Measurements from ENCODE around the gene TANGO2. TPM values are rescaled to one million over a fixed set of nuclear protein-coding genes. Genes with fewer than 3 reads are reported as not detected.

Gene TANGO2
- total RNA-seq, 1 donor from 2014 or later: 44.2 TPM

DNA sequence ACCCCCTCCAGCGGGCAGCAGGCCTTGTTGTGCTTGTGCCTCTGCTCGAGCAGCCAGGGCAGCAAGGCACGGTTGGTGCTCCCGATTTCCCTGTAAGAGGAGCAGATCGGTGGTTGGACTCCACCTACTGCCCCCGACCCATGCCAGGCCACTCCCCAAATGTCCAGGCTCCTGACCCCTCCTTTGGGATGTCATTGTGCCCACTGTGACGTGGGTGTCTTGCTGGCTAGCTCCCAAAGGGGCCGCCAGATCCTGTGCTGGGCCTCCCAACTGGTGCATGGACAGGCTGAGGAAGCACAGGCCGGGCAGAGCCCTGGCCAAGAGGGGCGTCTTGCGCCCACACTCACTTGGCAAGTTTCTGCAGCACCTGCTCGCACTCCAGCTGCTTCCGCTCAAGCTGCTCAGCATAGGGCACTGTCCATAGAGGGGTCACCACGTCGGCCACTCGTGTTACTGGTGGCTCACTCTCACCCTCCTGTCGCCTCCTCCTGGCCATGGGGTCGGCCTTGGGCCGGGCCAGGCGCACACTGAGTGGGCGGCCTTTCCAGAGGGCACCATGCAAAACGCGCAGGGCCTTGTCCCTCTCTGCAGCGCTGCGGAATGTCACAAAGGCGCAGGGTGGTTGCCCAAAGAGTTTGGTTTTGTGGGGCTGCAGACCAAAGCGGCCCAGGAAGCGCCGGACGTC lies 94.9 kb downstream of the TANGO2 start, which contains the start of gene RANBP1:
TSS of gene RANBP1 (plus strand) at position 414 of the 685 bp plus-strand sequence. CDS start at position 495, 81 bp downstream.
- no peak for DNase-seq (ENCODE audit: low read depth)
- no peaks in the 10 kb centered on the region for H3K27me3 ChIP-seq (ENCODE audit: control insufficient read depth, insufficient read depth, low read length)
- peaks cover 38% of the 10 kb centered on the region for H3K36me3 ChIP-seq (ENCODE audit: control insufficient read depth, insufficient read depth, low read length)
- H3K4me3 ChIP-seq (ENCODE audit: low read depth, low read length): peak within 1 kb of the TSS; percentile 97
- TF ChIP-seq, protein P1, sequence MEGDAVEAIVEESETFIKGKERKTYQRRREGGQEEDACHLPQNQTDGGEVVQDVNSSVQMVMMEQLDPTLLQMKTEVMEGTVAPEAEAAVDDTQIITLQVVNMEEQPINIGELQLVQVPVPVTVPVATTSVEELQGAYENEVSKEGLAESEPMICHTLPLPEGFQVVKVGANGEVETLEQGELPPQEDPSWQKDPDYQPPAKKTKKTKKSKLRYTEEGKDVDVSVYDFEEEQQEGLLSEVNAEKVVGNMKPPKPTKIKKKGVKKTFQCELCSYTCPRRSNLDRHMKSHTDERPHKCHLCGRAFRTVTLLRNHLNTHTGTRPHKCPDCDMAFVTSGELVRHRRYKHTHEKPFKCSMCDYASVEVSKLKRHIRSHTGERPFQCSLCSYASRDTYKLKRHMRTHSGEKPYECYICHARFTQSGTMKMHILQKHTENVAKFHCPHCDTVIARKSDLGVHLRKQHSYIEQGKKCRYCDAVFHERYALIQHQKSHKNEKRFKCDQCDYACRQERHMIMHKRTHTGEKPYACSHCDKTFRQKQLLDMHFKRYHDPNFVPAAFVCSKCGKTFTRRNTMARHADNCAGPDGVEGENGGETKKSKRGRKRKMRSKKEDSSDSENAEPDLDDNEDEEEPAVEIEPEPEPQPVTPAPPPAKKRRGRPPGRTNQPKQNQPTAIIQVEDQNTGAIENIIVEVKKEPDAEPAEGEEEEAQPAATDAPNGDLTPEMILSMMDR (IDR thresholded peaks at IDR 0.05; ENCODE audit: insufficient read depth, low read length, severe bottlenecking): no peak
- FAIRE-seq: no peak

DNA sequence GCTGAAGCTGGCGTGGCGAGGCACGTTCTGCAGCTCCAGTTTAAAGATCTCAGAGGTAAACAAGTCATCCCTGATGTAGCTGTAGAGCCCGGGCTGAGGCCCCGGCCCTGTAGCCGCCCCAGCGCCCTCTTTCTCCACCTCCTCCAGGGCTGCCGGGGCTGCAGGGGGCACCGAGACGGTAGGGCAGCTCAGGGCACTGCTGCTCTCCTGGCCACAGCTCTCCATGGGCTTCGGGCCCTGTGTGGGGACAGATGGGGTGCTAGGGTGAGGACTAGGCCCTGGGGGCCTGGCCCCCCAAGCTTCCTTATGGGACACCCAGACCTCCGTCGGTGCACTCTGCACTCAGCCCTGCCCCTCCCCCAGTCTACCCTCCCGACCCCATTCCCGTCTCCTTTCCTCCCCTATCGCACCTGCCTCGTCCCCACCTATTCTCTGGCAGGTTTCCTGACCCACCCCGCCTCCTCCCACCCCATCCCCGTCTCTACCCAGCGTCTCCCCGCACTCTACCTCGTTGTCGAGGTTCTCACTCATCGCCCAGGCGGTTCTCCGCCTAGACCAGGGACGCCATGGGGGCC lies 95.6 kb downstream of the TANGO2 start:
- DNase-seq (ENCODE audit: low read depth) (no peak), FAIRE-seq (no peak)
- H3K36me3 ChIP-seq (ENCODE audit: control insufficient read depth, insufficient read depth, low read length): peaks cover 36% of the 10 kb centered on the region
- TF ChIP-seq, protein P1 (IDR thresholded peaks at IDR 0.05; ENCODE audit: insufficient read depth, low read length, severe bottlenecking): no peak
- H3K4me3 ChIP-seq (ENCODE audit: low read depth, low read length): peak overlapping the region; percentile 97
- no peaks in the 10 kb centered on the region for H3K27me3 ChIP-seq (ENCODE audit: control insufficient read depth, insufficient read depth, low read length)

Other genes starting within 250 kb of the TANGO2 start
- 2.8 and 7.6 TPM in 2 replicates for gene GNB1L, start 166.2 kb upstream of the TANGO2 start, total RNA-seq
- gene RTL10, start 166.2 kb upstream of the TANGO2 start, total RNA-seq: 9.5 and 11.0 TPM in 2 replicates
- 221 and 272 TPM in 2 replicates for gene COMT, start 79.3 kb upstream of the TANGO2 start, total RNA-seq
- gene TXNRD2, start 79.3 kb upstream of the TANGO2 start, total RNA-seq: 12.9 and 19.1 TPM in 2 replicates
- gene ARVCF, start 4.3 kb upstream of the TANGO2 start, total RNA-seq: 19.2 and 23.2 TPM in 2 replicates
- gene DGCR8, start 59.1 kb downstream of the TANGO2 start, total RNA-seq: 30.5 and 39.8 TPM in 2 replicates
- 147 and 263 TPM in 2 replicates for gene RANBP1, start 95.0 kb downstream of the TANGO2 start, total RNA-seq
- gene TRMT2A, start 96.1 kb downstream of the TANGO2 start, total RNA-seq: 37.9 and 40.7 TPM in 2 replicates
- 4.1 and 6.6 TPM in 2 replicates for gene ZDHHC8, start 110.7 kb downstream of the TANGO2 start, total RNA-seq
- not detected in 2 replicates for gene CCDC188, start 129.9 kb downstream of the TANGO2 start, total RNA-seq
- 2.6 and 2.8 TPM in 2 replicates for gene RTN4R, start 247.2 kb downstream of the TANGO2 start, total RNA-seq